ENCODE measurements around the gene ENG.

The ENG gene

GRCh38 chr9:127814619-127815511 is 39.6 kb downstream of the ENG start:
- no peak for DNase-seq (ENCODE audit: low spot score)

- no peak for DNase-seq (ENCODE audit: low spot score)
These were observed 40.7 kb downstream of the ENG start for GRCh38 chr9:127813686-127814226.

GRCh38 chr9:127812936-127813675 is 41.4 kb downstream of the ENG start:
- DNase-seq (ENCODE audit: low spot score) = no peak

GRCh38 chr9:127812011-127812410 is 42.4 kb downstream of the ENG start:
- no peak for DNase-seq (ENCODE audit: low spot score)

GRCh38 chr9:127810378-127811187 is 43.9 kb downstream of the ENG start:
- no peak for DNase-seq (ENCODE audit: low spot score)

- peak; percentile 45 for DNase-seq (ENCODE audit: low spot score)
These were observed 44.7 kb downstream of the ENG start for GRCh38 chr9:127809540-127810377.

- no peak for DNase-seq (ENCODE audit: low spot score)
These were observed 45.4 kb downstream of the ENG start for GRCh38 chr9:127809002-127809539.

GRCh38 chr9:127808347-127809001 is 46.0 kb downstream of the ENG start:
- no peak for DNase-seq (ENCODE audit: low spot score)

GRCh38 chr9:127806871-127807270 is 47.6 kb downstream of the ENG start:
- no peak for DNase-seq (ENCODE audit: low spot score)

- peak; percentile 60 for DNase-seq (ENCODE audit: low spot score)
These were observed 48.8 kb downstream of the ENG start for GRCh38 chr9:127805620-127806019.

GRCh38 chr9:127803507-127804352 is 50.7 kb downstream of the ENG start:
- DNase-seq (ENCODE audit: low spot score) = peak; percentile 24

- DNase-seq (ENCODE audit: low spot score) = peak; percentile 74
These were observed 51.6 kb downstream of the ENG start, which contains the start of gene FPGS for GRCh38 chr9:127802576-127803443. FPGS (plus strand) TSS chr9:127802882; CDS start chr9:127802925, 43 bp downstream.

- no peak for DNase-seq (ENCODE audit: low spot score)
These were observed 52.4 kb downstream of the ENG start for GRCh38 chr9:127801955-127802575.

GRCh38 chr9:127796852-127797370 is 57.5 kb downstream of the ENG start:
- DNase-seq (ENCODE audit: low spot score) = no peak

GRCh38 chr9:127796225-127796813 is 58.1 kb downstream of the ENG start:
- DNase-seq (ENCODE audit: low spot score) = no peak

- DNase-seq (ENCODE audit: low spot score) = no peak
These were observed 60.3 kb downstream of the ENG start for GRCh38 chr9:127794001-127794791.

Measured in hematopoietic multipotent progenitor cell treated with erythropoietin and hydrocortisone succinate and interleukin-3 and kit ligand, for 17 days (in vitro differentiated cells).